GM18870 (cell line): ENCODE data around the gene CSNK1G1.
"Not testable (repeated sequence)": the region's sequence is repeated elsewhere in the genome, so short reads cannot be mapped to it uniquely, and the experiment has no call there.

Experiments used
- ATAC-seq: cut with Tn5 transposase; IDR thresholded peaks from one replicate; pipeline ENCODE4 v1.9.1; 2021; ENCODE audit warnings: moderate library complexity; ENCODE audit not compliant: unreplicated experiment

Gene CSNK1G1

GRCh38 chr15:64137226-64137833 lies 218.6 kb downstream of the CSNK1G1 start:
- ATAC-seq, result no peak

GRCh38 chr15:64136347-64136746 lies 219.6 kb downstream of the CSNK1G1 start:
- no peak for ATAC-seq

- ATAC-seq, result no peak
Observed at GRCh38 chr15:64134345-64134829, 221.6 kb downstream of the CSNK1G1 start.

- ATAC-seq, result no peak
Observed at GRCh38 chr15:64133623-64134344, 222.2 kb downstream of the CSNK1G1 start.

GRCh38 chr15:64132217-64132616 lies 223.8 kb downstream of the CSNK1G1 start:
- no peak for ATAC-seq

GRCh38 chr15:64131547-64131946 lies 224.4 kb downstream of the CSNK1G1 start:
- ATAC-seq, result no peak

- ATAC-seq, result no peak
Observed at GRCh38 chr15:64130159-64130558, 225.8 kb downstream of the CSNK1G1 start.

GRCh38 chr15:64127521-64128270 lies 228.3 kb downstream of the CSNK1G1 start:
- ATAC-seq, result no peak

GRCh38 chr15:64125978-64126377 lies 230.0 kb downstream of the CSNK1G1 start:
- no peak for ATAC-seq

GRCh38 chr15:64122936-64123351 lies 233.0 kb downstream of the CSNK1G1 start:
- no peak for ATAC-seq

GRCh38 chr15:64122444-64122843 lies 233.5 kb downstream of the CSNK1G1 start:
- no peak for ATAC-seq

GRCh38 chr15:64121614-64122013 lies 234.4 kb downstream of the CSNK1G1 start:
- no peak for ATAC-seq

GRCh38 chr15:64120322-64120721 lies 235.7 kb downstream of the CSNK1G1 start:
- not testable (repeated sequence) for ATAC-seq

GRCh38 chr15:64117759-64118487 lies 238.1 kb downstream of the CSNK1G1 start:
- no peak for ATAC-seq
